ENCODE measurements around the gene ULK4.

The ULK4 gene

DNA sequence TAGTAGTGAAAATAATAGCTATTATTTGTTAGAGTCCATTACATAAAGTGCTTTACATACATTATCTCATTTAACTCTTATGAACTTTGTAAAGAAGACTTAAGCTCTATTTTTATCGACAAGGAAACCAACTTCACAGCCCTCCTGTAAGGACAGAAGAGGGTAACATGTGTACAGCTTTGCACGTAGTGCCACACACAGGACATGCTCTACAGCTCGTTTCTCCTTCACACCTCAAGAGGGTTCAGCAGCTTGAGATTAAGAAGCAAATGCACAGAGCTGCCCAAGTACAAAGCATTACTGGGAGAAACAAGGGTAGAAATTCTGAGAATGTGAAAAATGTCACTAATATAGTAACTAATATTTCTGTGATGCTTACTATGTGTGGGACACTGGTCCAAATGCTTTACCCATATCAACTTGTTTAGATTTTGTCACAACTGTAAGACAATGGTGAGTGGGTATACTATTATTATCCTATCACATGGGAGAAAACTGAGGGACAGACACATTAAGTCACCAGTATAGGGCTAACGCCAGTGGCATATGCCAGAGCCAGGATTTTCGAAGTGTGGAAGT, 434.8 kb downstream of the ULK4 start:
- Histone ChIP-seq H3K9me2 (replicated peaks; ENCODE audit: control insufficient read depth, low read length) (no peaks in the 10 kb centered on the region), H3K4me1 (ENCODE audit: control insufficient read depth, low read length) (no peaks in the 10 kb centered on the region), H3K27ac (ENCODE audit: low read depth, low read length) (no peak overlapping the region), H3K4me3 (ENCODE audit: low read length) (no peak overlapping the region), H3K27me3 (ENCODE audit: control insufficient read depth, low read length) (no peaks in the 10 kb centered on the region), H4K20me1 (ENCODE audit: control insufficient read depth, insufficient read depth, low read depth, low read length) (no peaks in the 10 kb centered on the region), H3K4me2 (ENCODE audit: low read length) (no peak overlapping the region), H3K36me3 (ENCODE audit: control insufficient read depth, low read length) (no peaks in the 10 kb centered on the region), H3K79me2 (ENCODE audit: control insufficient read depth, low read length) (no peaks in the 10 kb centered on the region), H3F3A (ENCODE audit: control insufficient read depth, insufficient read depth) (no peaks in the 10 kb centered on the region), H3K9me3 (ENCODE audit: control insufficient read depth, insufficient read depth, low read length) (no peaks in the 10 kb centered on the region)
- TF ChIP-seq EZH2phosphoT487 (IDR thresholded peaks at IDR 0.05; ENCODE audit: borderline replicate concordance, low read length): no peak
- TF ChIP-seq, protein P1, sequence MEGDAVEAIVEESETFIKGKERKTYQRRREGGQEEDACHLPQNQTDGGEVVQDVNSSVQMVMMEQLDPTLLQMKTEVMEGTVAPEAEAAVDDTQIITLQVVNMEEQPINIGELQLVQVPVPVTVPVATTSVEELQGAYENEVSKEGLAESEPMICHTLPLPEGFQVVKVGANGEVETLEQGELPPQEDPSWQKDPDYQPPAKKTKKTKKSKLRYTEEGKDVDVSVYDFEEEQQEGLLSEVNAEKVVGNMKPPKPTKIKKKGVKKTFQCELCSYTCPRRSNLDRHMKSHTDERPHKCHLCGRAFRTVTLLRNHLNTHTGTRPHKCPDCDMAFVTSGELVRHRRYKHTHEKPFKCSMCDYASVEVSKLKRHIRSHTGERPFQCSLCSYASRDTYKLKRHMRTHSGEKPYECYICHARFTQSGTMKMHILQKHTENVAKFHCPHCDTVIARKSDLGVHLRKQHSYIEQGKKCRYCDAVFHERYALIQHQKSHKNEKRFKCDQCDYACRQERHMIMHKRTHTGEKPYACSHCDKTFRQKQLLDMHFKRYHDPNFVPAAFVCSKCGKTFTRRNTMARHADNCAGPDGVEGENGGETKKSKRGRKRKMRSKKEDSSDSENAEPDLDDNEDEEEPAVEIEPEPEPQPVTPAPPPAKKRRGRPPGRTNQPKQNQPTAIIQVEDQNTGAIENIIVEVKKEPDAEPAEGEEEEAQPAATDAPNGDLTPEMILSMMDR (IDR thresholded peaks at IDR 0.05; ENCODE audit: low read depth, low read length, poor library complexity, severe bottlenecking): no peak

DNA sequence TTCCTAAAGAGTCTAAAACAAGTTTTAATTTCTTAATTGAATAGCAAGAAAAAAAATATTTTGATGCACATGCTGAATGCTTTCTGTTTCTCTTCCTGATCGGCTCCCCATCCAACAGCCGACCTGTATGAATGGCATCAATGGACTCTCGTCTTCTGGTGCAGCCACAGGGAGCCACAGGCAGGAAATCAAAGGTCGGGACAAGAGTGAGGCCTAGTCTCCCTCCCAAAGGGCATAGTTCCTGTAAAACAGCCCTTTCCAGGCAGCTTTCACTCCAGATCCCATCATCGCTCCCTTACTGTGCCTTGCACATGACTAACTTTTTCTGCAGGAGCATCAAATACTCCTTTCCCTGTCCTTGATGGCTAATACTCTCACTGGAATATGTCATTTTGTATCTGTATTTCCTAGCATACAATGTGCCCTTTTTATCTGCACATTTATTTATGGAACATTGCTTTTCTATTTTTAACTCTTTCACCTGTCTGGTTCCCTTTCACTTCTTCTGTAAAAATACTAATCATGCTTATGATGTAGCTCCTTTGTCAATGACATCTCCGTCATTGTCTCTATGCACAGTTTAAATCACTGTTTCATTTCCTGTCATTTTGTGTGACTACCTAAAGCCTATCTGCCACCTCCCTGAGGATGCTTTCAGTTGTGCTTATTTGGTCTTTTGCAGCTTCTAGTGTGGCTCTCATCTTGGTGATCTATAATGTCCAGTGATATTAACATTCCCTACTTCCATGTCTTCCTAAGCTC, 436.4 kb downstream of the ULK4 start:
- no peak overlapping the region for H3K4me2 ChIP-seq (ENCODE audit: low read length)
- H3F3A ChIP-seq (ENCODE audit: control insufficient read depth, insufficient read depth): no peaks in the 10 kb centered on the region
- H3K79me2 ChIP-seq (ENCODE audit: control insufficient read depth, low read length): no peaks in the 10 kb centered on the region
- H3K4me1 ChIP-seq (ENCODE audit: control insufficient read depth, low read length): no peaks in the 10 kb centered on the region
- no peak overlapping the region for H3K4me3 ChIP-seq (ENCODE audit: low read length)
- H3K27ac ChIP-seq (ENCODE audit: low read depth, low read length): no peak overlapping the region
- H4K20me1 ChIP-seq (ENCODE audit: control insufficient read depth, insufficient read depth, low read depth, low read length): no peaks in the 10 kb centered on the region
- H3K9me2 ChIP-seq (replicated peaks; ENCODE audit: control insufficient read depth, low read length): no peaks in the 10 kb centered on the region
- H3K9me3 ChIP-seq (ENCODE audit: control insufficient read depth, insufficient read depth, low read length): no peaks in the 10 kb centered on the region
- TF ChIP-seq, protein P1 (IDR thresholded peaks at IDR 0.05; ENCODE audit: low read depth, low read length, poor library complexity, severe bottlenecking): no peak
- no peak for TF ChIP-seq EZH2phosphoT487 (IDR thresholded peaks at IDR 0.05; ENCODE audit: borderline replicate concordance, low read length)
- H3K36me3 ChIP-seq (ENCODE audit: control insufficient read depth, low read length): no peaks in the 10 kb centered on the region
- no peaks in the 10 kb centered on the region for H3K27me3 ChIP-seq (ENCODE audit: control insufficient read depth, low read length)

DNA sequence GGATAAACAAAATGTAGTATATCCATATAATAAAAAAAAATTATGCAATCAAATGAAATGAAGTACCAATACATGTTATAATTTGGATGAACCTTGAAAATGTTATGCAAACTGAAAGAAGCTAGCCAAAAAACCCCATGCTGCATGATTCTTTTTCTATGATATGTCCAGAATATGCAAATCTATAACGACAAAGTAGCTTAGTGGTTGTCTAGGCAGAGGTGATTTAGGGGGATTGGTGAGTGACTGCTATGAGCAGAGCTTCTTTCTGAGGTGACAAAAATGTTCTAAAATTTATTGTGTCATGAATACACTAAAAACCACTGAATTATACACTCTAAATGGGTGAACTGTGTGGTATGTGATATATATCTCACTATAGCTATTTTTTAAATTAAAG, 438.0 kb downstream of the ULK4 start:
- no peaks in the 10 kb centered on the region for H3K79me2 ChIP-seq (ENCODE audit: control insufficient read depth, low read length)
- TF ChIP-seq EZH2phosphoT487 (IDR thresholded peaks at IDR 0.05; ENCODE audit: borderline replicate concordance, low read length): no peak
- TF ChIP-seq, protein P1 (IDR thresholded peaks at IDR 0.05; ENCODE audit: low read depth, low read length, poor library complexity, severe bottlenecking): no peak

More for the DNA sequence above, 438.0 kb downstream of the ULK4 start:
- Histone ChIP-seq H3K27me3 (ENCODE audit: control insufficient read depth, low read length) (no peaks in the 10 kb centered on the region), H3F3A (ENCODE audit: control insufficient read depth, insufficient read depth) (no peaks in the 10 kb centered on the region), H3K4me3 (ENCODE audit: low read length) (no peak overlapping the region), H4K20me1 (ENCODE audit: control insufficient read depth, insufficient read depth, low read depth, low read length) (no peaks in the 10 kb centered on the region), H3K9me3 (ENCODE audit: control insufficient read depth, insufficient read depth, low read length) (no peaks in the 10 kb centered on the region), H3K36me3 (ENCODE audit: control insufficient read depth, low read length) (no peaks in the 10 kb centered on the region), H3K27ac (ENCODE audit: low read depth, low read length) (no peak overlapping the region), H3K9me2 (replicated peaks; ENCODE audit: control insufficient read depth, low read length) (no peaks in the 10 kb centered on the region), H3K4me1 (ENCODE audit: control insufficient read depth, low read length) (no peaks in the 10 kb centered on the region), H3K4me2 (ENCODE audit: low read length) (no peak overlapping the region)

Data from DOHH2 (cell line).